ENCODE data around the gene CDC14A. TPM values are rescaled to one million over a fixed set of nuclear protein-coding genes. Genes with fewer than 3 reads are reported as not detected.

CDC14A gene
- total RNA-seq, 1 donor from 2014 or later: 17.8 TPM

GRCh38 chr1:100306735-100307313, 45.5 kb upstream of the CDC14A start:
- DNase-seq (no peak), ATAC-seq (no peak)
- Histone ChIP-seq H3K4me3 (no peak overlapping the region), H3K27me3 (ENCODE audit: low read depth) (no peaks in the 10 kb centered on the region), H3K9me3 (no peaks in the 10 kb centered on the region), H3K36me3 (no peaks in the 10 kb centered on the region), H3K27ac (no peak overlapping the region), H3K4me1 (no peaks in the 10 kb centered on the region)
- TF ChIP-seq, protein P1, sequence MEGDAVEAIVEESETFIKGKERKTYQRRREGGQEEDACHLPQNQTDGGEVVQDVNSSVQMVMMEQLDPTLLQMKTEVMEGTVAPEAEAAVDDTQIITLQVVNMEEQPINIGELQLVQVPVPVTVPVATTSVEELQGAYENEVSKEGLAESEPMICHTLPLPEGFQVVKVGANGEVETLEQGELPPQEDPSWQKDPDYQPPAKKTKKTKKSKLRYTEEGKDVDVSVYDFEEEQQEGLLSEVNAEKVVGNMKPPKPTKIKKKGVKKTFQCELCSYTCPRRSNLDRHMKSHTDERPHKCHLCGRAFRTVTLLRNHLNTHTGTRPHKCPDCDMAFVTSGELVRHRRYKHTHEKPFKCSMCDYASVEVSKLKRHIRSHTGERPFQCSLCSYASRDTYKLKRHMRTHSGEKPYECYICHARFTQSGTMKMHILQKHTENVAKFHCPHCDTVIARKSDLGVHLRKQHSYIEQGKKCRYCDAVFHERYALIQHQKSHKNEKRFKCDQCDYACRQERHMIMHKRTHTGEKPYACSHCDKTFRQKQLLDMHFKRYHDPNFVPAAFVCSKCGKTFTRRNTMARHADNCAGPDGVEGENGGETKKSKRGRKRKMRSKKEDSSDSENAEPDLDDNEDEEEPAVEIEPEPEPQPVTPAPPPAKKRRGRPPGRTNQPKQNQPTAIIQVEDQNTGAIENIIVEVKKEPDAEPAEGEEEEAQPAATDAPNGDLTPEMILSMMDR (IDR thresholded peaks at IDR 0.05): no peak
- intact Hi-C loops (cut with DNase I): no loop called here

- TF ChIP-seq, protein P1 (IDR thresholded peaks at IDR 0.05): no peak
- H3K4me3 ChIP-seq: no peak overlapping the region
- H3K9me3 ChIP-seq: no peaks in the 10 kb centered on the region
- H3K36me3 ChIP-seq: no peaks in the 10 kb centered on the region
- H3K4me1 ChIP-seq: no peaks in the 10 kb centered on the region
- no peak overlapping the region for H3K27ac ChIP-seq
- no peak for DNase-seq
- intact Hi-C loops (cut with DNase I): no loop called here
- H3K27me3 ChIP-seq (ENCODE audit: low read depth): no peaks in the 10 kb centered on the region
- ATAC-seq: no peak
Measured at GRCh38 chr1:100308777-100309176, 43.5 kb upstream of the CDC14A start.

DNA sequence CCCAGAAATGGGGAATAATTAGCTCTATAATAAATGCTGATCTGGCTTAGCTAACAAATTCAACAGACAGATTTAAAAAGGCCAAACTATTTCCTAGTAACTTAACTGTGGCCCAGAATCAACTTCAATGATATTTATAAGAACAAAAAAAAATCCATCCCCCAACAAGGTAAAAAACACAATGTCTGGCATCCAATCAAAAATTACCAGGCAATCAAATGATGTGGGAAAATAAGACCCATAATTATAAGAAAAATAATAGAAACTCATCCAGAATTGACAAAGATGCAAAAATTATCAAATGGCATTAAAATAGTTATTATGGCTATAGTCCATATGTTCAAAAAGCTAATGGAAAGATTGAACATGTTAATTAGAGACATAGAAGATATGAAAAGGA, 42.4 kb upstream of the CDC14A start:
- Histone ChIP-seq H3K9me3 (no peaks in the 10 kb centered on the region), H3K36me3 (no peaks in the 10 kb centered on the region), H3K4me1 (no peaks in the 10 kb centered on the region), H3K27ac (no peak overlapping the region), H3K27me3 (ENCODE audit: low read depth) (no peaks in the 10 kb centered on the region), H3K4me3 (no peak overlapping the region)
- no peak for ATAC-seq
- DNase-seq: no peak
- intact Hi-C loops (cut with DNase I): no loop called here
- TF ChIP-seq, protein P1 (IDR thresholded peaks at IDR 0.05): no peak

GRCh38 chr1:100313382-100313781, 38.9 kb upstream of the CDC14A start:
- ATAC-seq: no peak
- TF ChIP-seq, protein P1 (IDR thresholded peaks at IDR 0.05): no peak
- Histone ChIP-seq H3K4me1 (no peaks in the 10 kb centered on the region), H3K27ac (no peak overlapping the region), H3K27me3 (ENCODE audit: low read depth) (no peaks in the 10 kb centered on the region), H3K4me3 (no peak overlapping the region), H3K9me3 (peaks cover 7% of the 10 kb centered on the region), H3K36me3 (no peaks in the 10 kb centered on the region)
- intact Hi-C loops (cut with DNase I): no loop called here
- DNase-seq: no peak

- H3K9me3 ChIP-seq: peaks cover 17% of the 10 kb centered on the region
- H3K4me3 ChIP-seq: no peak overlapping the region
- DNase-seq: no peak
- ATAC-seq: no peak
- H3K36me3 ChIP-seq: no peaks in the 10 kb centered on the region
- no peaks in the 10 kb centered on the region for H3K27me3 ChIP-seq (ENCODE audit: low read depth)
- TF ChIP-seq, protein P1 (IDR thresholded peaks at IDR 0.05): no peak
- H3K4me1 ChIP-seq: no peaks in the 10 kb centered on the region
- intact Hi-C loops (cut with DNase I): no loop called here
- H3K27ac ChIP-seq: no peak overlapping the region
Measured at GRCh38 chr1:100316622-100317021, 35.7 kb upstream of the CDC14A start.

All from lower lobe of right lung (tissue), 2 donors.